Inflammatory macrophage treated with lipopolysaccharide for 1 hour (primary cell): ENCODE data around the gene DLGAP3.

Source experiments
- DNase-seq, 2 donors: peaks; one replicate each; pipeline ENCODE4 v3.0.0-alpha.2; 2020 to 2022

Gene DLGAP3

DNA sequence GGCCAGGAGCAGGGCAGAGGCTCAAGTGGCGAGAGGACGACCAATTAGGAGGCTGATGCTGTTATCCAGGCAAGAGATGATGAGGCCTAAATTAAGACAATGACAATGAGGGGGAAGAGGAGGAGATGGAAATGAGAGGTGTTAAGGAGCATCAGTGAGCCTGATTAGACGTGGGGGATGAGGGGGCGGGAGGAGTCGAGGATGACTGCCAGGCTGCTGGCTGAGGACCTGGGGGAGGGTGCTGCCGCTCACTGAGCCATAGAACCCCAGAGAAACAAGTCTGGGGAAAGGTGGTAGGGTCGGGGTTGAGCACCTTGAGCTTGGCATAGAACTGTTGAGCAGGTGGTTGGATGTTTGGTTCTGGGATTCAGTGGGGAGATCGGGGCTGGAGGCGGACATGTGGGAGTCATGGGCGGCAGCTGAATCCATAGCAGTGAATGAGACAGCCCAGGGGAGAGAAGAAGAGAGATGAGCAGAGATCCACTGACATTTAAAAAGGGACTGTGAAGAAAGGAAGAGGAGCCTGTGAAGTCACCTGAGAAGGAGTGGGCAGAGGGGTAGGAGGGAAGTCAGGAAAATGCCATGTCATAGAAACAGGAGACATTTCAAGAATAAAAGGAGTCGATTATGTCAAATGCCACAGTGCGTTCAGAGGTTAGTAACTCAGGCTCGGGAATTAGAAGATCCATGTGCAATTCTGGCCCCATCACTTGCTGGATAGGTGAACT is 28.5 kb downstream of the DLGAP3 start:
- no peak for DNase-seq

DNA sequence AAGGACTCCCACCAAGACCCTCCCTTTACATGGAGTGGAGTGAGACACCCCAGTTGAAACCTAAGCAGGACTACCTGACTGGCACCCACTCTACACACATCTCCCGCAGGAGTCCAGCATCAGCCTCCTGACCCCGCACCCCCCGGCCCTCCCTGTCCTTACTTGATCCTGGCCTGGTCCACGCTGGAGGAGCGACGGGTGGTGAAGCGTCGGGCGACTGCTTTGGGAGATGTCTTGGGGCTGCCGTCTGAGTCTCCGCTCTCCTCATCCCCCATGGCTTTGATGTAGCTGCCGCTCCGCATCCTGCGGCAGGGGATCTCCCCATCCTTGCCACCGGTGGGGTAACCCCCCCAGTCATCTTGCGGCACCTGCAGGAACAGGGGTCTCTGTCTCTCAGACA is 29.5 kb downstream of the DLGAP3 start:
- DNase-seq: no peak

DNA sequence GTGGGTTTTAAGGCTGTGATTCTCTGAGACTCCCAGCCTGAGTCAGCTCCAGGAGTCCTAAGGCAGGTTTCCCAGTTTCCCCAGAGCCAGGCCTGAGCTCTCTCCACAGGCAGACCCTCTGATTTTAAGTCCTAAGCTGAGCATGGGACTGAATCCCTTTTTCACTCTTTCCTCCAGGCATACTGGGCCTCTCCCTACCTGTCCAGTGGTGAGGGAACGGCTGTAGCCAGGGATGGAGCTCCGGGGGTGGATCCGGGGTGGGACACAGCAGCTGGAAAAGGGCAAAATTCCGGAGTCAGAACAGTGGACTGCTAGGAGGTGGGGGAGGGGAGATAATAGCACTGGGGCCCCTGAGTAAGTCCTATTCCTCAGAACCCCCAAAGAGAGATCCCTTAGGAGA is 30.0 kb downstream of the DLGAP3 start:
- no peak for DNase-seq

DNA sequence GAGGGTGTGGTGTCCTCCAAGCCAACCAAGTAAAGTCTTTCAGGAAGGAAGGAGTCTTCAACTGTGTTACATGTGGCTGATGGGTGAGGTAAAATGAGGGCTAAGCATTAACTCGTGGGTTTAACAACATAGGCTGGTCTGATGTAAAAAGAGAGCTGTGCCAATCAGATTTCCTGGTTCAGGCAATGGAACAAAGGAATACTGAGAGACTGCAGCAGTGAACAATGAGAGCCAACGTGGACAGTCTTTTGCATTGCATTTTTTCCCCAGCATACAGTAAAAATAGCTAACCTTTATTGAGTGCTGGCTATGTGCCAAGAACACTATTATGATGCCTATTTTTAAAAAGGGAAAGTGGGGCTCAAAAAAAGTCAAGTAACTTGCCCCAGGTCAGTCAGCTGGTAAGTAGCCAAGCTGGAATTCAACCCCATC is 31.1 kb downstream of the DLGAP3 start:
- DNase-seq: no peak

DNA sequence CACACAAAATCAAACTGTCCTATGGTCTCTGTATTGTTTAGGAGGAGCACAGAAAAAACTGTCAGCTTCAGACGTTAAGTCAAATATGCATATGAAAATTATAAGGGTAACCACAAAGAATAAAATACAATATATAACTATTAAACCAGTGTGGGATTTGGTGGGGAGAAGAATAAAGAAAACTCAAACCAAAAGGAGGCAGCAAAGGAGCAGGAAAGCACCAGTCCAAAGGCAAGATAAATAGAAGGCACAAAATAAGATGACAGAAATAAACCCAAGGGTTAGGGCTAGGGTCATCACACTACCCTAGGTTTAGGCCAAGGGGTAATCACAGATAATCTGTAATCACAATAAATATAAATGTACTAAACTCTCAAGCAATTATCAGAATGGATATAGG is 32.8 kb downstream of the DLGAP3 start:
- DNase-seq: no peak

DNA sequence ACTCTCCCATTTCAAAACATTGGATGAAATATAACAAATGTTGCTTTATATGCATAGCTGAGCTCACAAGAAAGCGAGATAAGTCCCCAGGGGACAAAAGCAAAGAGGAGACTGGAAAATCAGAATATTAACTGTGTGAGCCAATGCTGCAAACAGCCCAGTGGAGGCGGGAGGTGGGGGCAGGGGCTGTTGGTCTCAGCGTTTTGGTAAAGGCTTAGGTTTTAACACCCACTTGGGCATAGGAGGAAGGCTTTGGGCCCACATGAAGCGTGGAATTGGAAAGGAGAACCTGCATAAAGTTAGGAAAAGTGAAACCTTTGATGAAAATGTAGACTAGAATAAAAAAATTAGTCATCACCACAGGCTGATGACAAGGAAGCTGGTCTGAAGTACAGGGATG is 39.7 kb downstream of the DLGAP3 start:
- no peak for DNase-seq

DNA sequence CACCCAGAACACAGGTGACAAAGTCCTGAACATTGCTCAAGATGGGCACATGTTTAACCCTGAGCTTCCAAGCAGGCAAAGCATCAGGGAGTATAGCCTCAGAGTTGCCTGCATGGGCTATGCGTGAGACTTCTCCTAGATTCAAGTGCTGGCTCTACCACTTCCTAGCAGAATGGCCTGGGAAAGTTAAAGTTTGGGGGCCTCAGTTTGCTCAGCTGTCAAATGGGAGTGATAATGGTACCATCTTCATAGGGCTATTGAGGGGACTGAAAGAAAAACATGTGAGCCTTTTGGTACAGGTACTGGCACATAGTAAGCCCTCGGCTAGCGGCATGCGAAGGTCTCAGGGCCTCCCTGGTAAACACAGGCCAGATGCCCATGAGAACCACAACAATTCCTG is 41.9 kb downstream of the DLGAP3 start:
- DNase-seq: no peak

DNA sequence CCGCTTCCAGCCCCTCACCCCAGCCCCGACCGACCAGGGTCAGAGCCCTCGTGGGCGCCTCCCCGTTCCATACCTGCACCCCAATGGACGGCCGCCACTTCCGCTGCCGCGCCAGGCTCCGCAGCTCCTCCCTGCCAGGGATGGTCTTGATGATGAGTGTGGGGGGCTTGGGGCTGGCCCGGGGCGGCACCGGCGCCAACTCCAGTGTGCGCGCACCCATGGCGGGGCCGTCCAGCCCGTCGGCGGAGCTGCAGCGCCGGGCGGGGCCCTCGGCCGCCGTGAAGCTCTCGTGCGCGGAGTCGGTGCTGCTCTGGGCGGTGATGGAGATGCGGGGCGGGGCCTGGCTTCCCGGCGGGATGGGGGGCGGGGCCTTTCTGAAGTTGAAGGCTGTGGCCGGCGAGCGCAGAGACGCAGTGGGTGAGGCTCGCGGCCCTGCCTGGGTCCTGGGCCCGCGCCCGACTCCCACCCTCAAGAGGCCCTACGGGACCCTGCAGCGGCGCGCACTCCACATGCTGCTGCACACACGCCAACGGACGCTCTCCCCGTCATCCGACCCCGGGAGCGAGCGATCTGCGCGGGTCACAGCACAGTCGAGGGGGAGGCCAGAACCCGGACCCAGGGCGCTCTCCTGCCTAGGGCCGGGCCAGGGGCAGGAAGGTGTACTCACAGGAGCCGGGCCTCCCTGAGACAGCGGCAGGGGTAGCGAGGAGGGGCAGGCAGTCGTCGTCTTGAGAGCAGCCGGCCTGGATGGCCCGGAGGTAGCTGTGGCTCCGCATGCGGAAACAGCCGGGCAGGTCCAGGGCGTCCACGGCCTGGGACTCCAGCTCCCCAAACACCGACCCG is 43.8 kb downstream of the DLGAP3 start:
- DNase-seq: no peak

DNA sequence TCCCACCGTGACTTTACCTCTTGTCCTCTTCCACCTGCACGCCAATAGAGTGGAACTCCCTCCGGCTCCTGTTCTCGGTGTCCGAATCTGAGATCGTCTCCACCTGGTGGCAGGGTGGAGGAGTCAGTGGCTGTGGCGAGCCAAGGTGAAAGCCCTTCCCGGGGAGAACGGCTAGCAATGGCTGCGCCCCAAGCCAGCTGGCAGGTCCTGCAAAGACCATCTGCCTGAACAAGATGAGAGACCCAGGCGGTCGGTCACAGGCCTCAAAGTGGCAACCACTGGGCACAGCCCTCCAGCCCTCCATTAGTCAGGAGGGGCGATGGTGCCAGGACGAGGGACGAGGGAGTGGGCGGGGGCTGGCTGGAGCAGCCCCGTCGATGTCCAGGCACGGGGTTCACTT is 44.5 kb downstream of the DLGAP3 start:
- no peak for DNase-seq

DNA sequence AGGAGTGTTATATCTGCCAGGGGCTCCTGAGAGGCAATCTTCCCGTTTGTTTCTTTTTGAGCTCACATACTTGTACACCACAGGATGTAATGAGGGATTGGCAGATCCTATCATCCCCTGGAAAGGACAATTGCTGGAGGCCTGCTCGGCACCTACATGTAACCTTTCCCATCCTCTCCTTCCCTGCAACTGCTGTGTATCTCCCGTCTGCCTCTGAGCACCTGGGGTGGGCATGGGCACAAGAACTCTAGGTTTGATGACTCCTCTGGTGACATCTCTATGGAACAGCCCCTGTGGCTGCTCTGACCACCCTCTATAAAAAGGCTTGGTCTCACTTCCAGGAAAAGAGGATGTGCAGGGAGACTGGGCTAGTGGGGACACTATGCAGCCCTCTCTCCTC is 44.9 kb downstream of the DLGAP3 start:
- DNase-seq: no peak

DNA sequence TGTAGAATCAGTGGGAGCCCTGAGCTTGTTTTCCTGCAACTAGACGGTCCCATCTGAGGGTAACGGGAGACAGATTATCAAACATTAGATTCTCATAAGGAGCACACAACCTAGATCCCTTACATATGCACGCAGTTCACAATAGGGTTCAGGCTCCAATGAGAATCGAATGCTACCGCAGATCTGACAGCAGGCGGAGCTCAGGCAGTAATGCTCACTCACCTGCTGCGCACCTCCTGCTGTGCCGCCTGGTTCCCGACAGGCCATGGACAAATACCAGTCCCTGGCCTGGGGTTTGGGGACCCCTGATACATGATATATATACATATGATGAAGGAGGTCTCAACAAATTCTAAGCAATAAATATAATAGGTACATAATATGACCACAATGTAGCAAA is 50.2 kb downstream of the DLGAP3 start:
- DNase-seq: no peak

DNA sequence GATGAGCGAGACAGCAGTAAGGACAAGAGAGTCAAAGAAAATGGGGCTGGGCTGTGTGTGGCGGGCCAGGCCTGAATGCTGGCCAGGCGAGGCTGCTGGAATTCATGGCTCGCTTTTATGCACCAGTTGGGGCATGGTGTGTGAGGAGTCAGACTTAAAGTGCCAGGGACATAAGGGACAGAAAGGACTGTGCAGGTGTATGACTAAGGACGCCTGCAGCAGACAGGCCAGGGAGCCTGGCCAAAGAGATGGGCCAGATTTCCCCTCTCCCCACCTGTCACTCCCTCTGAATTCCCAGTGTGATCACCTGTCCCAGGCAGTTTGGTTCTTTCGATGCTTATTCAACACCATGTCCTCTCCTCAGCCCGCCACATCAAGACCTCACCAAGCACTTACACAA is 53.0 kb downstream of the DLGAP3 start:
- no peak for DNase-seq

DNA sequence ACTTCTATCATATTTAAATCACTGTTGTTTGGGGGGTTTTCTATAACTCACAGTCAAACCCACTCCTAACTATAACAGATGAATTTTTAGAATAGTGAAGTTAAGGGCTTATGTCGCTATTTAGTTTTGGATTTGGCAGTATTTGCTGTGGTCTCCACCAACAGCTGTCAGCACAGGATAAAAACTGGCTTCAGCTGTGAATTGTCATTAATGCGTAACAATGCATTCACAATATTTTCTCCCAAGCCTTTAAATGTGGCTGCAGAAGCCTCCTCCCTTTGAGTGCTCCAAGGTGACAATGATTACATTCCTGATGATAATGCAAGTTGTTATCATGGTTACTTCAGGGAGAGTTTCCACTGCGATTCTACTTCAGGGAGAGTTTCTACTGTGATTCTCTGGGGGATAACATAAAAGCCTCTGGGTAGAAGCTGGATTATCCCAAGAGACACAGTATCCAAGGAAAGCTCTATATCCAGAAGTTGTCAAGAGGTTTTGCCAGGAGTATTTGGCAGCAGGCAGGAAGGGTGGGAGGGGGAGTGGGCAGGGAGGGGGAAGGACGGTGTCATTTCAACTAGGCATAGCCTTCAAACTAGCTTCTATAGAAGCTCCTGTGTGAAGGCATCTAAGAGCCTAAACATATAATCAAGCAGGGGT is 55.0 kb downstream of the DLGAP3 start:
- no peak for DNase-seq

DNA sequence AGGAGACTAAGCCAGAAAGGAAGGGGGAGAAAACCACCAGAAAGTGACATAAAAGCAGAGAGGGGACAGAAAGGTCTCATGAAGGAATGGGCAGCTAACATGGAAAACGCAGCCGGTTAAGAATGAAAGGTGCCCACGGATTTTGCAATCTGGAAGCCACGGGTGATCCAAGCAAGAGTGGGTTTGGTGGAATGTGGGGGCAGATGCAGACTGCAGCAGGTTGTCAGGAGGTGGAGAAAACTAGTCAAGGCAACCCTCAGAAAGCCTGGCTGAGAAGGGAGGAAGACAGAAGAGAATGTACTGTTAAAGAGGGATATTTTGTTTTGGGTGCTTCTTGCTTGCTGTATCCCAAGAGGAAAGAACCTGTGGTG is 57.3 kb downstream of the DLGAP3 start:
- no peak for DNase-seq

DNA sequence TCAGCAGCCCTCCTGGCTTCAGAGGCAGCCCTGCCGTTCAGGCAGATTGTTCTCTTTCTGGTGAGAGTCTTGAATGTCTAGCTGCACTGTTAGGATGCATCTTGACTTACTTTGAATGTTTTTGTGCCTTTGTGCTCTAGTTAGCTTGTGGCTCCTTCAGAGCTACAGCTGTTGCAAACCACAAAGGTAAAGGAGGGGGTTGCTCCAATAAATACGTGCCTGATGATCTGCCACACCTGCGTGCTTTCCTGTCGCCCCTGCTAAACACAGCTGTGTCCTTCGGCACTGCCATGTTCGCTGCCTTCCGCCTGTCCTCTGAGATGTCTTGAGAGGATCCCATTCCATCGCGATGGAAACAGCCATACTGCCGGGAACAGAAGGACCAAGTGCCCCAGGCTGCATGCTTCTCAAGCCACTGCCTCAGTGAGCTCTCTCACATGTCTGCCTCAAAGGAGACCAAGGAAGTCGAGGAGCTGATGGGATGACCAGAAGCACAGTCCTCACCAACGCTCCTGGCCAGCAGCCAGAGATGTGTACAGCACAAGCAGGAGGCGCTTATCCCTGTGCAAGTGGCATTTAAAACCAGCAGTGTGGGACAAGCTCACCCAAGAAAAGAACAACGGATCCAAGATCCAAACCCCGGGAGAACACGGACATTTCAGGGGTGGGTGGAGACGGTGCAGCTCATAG is 57.9 kb downstream of the DLGAP3 start:
- no peak for DNase-seq

DNA sequence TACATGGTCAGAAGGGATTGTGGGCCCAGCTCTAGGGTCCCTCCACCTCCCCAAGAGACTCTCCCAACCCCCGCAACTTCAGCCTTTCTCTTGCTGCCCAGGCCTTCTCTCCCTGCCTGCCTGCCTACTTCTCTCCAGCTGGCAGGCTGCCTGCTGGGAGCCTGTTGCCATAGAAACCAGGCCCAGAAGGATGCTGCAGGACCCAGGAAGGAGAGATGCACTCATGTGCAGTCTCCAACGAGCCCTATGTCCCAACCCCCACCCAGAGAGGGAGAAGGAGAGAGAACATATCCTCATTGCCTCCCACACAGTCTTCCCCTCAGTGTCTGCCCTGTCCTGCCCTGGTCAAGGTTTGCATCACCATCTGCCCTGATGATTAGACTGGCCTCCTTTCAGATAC is 59.1 kb downstream of the DLGAP3 start:
- DNase-seq: no peak

DNA sequence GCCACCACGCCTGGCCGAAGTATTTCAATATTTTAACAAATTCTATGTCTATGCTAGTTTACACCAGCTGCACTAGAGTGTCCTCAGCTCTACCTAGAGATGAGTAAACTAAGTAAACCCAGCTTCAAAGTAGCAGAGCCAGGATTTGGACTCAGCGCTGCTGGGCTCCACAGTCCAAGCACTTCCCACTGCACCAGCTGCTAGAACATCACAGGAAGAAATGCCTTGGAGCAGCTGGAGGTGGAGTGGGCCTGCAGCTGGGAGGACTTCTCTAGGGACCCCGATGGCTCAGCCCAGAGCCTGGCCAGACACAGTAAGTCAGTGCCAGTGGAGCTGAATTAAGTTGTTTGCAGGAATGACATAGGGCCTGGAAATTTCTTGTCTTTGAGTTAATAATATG is 59.7 kb downstream of the DLGAP3 start:
- no peak for DNase-seq

DNA sequence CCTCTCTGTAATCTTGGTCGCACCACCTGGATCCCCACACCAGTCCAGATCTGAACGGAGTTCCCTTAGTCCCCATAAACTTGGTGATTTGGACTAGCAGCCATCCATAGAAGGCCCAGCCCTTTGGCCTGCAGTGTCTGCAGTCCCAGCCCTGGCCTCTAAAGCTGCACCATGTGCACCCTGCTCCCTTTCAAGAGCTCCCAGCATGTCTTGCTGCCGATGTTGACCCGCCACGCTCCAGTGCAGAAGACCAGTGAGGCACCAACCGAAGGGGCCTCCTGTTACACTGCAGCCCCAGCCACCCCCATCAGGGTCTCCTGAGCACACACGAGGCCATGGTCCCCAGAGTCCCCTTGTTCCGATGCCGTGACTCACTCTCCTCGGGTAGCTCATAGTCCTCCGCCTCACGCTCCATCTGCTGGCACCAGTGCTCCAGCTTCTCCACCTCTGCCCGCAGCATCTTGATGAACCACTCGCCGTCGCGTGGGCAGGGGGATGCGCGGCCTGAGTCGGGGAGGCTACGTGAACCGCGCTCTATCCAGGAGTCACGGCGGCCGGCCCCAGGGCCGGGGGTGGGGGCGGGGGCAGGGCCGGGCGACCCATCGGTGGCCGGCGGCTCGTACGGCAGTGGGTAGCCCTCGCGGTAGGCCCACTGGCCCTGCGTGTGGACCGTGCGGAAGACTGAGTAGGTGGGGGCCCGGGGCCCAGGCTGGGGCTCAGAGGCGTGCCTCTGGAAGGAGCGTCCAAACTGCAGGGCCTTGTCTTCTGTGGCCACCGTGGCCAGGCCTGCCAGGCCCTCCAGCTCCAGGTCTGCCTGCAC is 61.0 kb downstream of the DLGAP3 start:
- DNase-seq: no peak

DNA sequence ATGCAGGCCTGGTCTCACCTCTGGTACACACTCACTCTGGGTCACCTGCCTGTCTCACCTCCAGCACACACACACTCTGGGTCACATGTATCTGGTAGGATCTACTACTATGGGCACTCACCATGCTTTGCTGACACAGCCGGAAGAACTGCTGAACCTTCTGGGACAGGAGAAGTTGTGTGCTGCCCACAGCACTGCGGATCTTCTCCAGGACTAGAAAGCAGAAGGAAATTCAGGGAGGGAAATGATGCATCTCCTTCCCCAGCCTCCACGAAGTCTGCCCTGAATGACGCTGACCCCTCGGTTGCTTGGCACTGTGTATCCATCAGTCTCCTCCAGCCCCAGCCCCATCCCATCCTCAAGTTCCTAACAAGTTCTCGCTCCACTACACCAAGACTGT is 62.0 kb downstream of the DLGAP3 start:
- DNase-seq: peak; percentile 37 to 46

DNA sequence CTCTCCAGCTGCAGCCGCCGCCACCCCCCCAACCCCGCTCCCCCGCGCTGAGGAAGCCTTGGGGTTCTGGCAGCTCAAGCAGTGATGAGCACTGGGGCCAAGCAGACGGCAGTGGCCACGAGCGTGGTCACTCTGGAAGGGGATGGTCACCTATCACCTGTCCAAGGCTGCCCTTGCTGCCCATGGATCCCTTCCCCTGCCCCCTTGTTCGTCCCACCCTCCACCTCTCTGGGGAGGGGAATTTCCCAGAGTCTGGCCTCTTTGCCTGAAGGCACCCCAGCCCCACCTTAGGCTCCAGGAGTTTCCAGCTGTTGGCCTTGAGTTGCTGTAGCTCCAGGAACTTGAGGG is 62.7 kb downstream of the DLGAP3 start:
- DNase-seq: no peak

DNA sequence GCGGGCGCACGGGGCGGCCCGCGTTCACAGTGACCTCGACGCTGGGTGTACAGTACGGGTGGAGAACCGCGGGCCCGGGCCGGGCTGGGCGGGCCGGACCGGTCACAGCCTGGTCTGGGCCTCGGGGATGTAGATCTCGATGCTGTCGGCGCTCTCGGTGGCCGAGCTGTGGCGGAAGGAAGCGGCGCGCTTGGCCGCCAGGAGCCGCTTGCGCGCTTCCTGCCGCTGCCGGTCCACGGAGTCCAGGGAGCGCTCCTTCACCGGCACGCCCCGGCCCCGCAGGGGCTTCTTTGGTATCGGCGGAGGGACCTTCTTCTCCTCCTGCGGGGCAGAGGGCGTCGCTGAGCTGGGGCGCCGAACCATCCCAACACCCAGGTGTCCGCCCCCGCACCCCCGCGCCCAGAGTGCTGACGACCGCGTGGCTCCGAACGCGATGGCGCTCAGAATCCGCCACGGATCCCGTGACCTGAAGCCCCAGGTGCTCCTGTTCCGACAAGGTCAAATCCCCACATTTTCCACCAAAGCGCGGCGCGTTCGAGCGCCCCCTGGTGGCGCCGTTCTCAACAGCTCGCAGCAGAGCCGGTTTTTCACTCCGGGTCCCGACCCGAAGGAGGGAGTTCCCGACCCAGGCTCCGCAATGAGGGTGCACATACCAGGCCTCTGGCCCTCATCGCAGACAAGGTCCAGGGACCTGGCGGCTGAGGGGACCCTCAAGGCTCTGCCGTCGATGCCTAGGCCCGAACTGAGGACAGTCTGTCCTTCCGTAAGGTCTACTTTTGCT is 63.3 kb downstream of the DLGAP3 start:
- DNase-seq: peak; percentile 46 to 85

DNA sequence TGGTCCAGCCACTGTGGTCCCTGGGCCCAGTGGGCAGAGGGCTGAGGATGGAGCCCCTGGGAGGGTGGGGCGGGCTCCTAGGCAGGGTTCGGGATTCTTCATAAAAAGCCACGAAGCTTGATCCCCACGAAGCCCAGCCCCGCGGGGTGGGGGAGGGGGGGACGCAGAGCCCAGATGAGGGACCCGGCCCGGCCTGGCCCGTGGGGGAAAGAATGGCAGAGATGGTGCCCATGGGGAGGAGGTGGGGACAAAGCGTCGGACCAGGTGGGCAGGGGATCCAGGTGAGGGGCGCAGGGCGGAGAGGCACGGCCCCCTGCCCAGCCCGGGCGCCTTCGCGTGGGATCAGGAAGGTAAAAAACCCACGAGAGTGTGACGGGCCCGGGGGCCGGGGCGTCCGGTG is 63.9 kb downstream of the DLGAP3 start:
- no peak for DNase-seq
